Spleen (tissue), 11 donors: ENCODE measurements around the gene GALNT18. TPM values are rescaled to one million over a fixed set of nuclear protein-coding genes. Genes with fewer than 3 reads are reported as not detected.

ENCODE experiments used
- DNase-seq: peaks from one replicate; pipeline ENCODE4 v3.0.0-alpha.2; 2020
- H3K27ac ChIP-seq, 8 donors: fragments of 200-600 bp; sonication (generic) in 7 of 8; 1 replicate in 4 of 8; 2 replicates in 4 of 8; pipeline versions ENCODE4 v1.5.0 to v1.8.0; 2016 to 2021; ENCODE audit warnings: inconsistent platforms in 4 of 8, mild to moderate bottlenecking in 4 of 8, moderate library complexity in 1 of 8
- H3K27me3 ChIP-seq, 7 donors: fragments of 200-600 bp; sonication (generic) in 6 of 7; replicated peaks in 1 of 7; 1 replicate in 4 of 7; 2 replicates in 3 of 7; pipeline versions ENCODE4 v1.5.0 to v1.8.0; 2016 to 2021; ENCODE audit warnings: inconsistent platforms in 3 of 7, mild to moderate bottlenecking in 1 of 7
- H3K36me3 ChIP-seq, 6 donors: fragments of 200-600 bp; sonication (generic) in 5 of 6; 1 replicate in 4 of 6; 2 replicates in 2 of 6; pipeline versions ENCODE4 v1.5.0 to v1.8.0; 2016 to 2021; ENCODE audit warnings: inconsistent platforms in 2 of 6
- H3K4me1 ChIP-seq, 6 donors: fragments of 200-600 bp; sonication (generic) in 5 of 6; 1 replicate in 3 of 6; 2 replicates in 3 of 6; pipeline versions ENCODE4 v1.5.0 to v1.8.0; 2016 to 2021; ENCODE audit warnings: inconsistent platforms in 3 of 6
- H3K4me3 ChIP-seq, 8 donors: fragments of 200-600 bp; sonication (generic) in 7 of 8; 1 replicate in 4 of 8; 2 replicates in 4 of 8; pipeline versions ENCODE4 v1.5.0 to v1.8.0; 2016 to 2021; ENCODE audit warnings: inconsistent platforms in 4 of 8, mild to moderate bottlenecking in 4 of 8, moderate library complexity in 2 of 8
- H3K9me3 ChIP-seq, 8 donors: fragments of 200-600 bp; sonication (generic) in 7 of 8; 1 replicate in 4 of 8; 2 replicates in 4 of 8; pipeline versions ENCODE4 v1.5.0 to v1.8.0; 2016 to 2021; ENCODE audit warnings: inconsistent platforms in 4 of 8
- POLR2A ChIP-seq, 3 donors: fragments of 450-650 bp; IDR thresholded peaks; one replicate each; pipeline ENCODE4 v1.5.1; 2017; ENCODE audit warnings: antibody characterized with exemption in 3 of 3, mild to moderate bottlenecking in 1 of 3
- POLR2AphosphoS5 ChIP-seq, 3 donors: sonication (generic); formaldehyde crosslinking; IDR thresholded peaks; one replicate each; pipeline ENCODE4 v1.5.1; 2017; ENCODE audit warnings: antibody characterized with exemption in 3 of 3
- WGBS, 5 donors: extraction: QIAGEN DNeasy Blood & Tissue Kit in 3 of 5; methylation state at CpG; one replicate each; pipeline versions ENCODE4 v1.1.5 to v1.1.7; 2013 to 2018; 5-methylcytosine and 5-hydroxymethylcytosine counted together
- intact Hi-C: fragments of 100-400 bp; cut with DNase I; formaldehyde crosslinking; loops from one replicate; pipeline ENCODE4 v1.15.0; 2023; ENCODE audit warnings: low total_unique reads
- polyA plus RNA-seq, 3 donors: library from polyadenylated mRNA; stranded (reverse); fragments of 200-250 nt; gene quantifications; one replicate each; pipeline ENCODE4 v1.2.1, GENCODE V29; 2013
- total RNA-seq, 7 donors: library from RNA; depleted of rRNA in 3 of 7; stranded (reverse); fragments of >200 nt in 3 of 7; fragmentation: NEBNext Ultra II Directional in 4 of 7; extraction: Animal tissue kit (Norgen Biotek cat#: 25700) in 4 of 7; gene quantifications; one replicate each; pipeline versions ENCODE4 v1.1.0 to v1.2.1, GENCODE V29; 2016 to 2021
- TF ChIP-seq, protein P1 (sequence below), 11 experiments: fragments of 200-600 bp in 7 of 11; fragments of 450-650 bp in 4 of 11; sonication (generic) in 4 of 11; IDR thresholded peaks in 8 of 11; conservative IDR thresholded peaks in 3 of 11; 1 replicate in 7 of 11; 2 replicates in 4 of 11; pipeline versions ENCODE4 v1.4.0 to v1.8.0; 2016 to 2021; ENCODE audit warnings: antibody characterized with exemption in 11 of 11, inconsistent platforms in 4 of 11, mild to moderate bottlenecking in 1 of 11
- donor health status: healthy with polysubstance abuse.
- donor health status: DM: no; HTN: no; CAD: no; lungs with moderate emphysema.
- donor health status: DM: no; HTN: no; CAD: no.
- donor health status: Bipolar disorder and iron deficiency.
- donor health status: healthy.
- donor health status: DM: no; HTN: no; CAD: no.
- donor health status: DM: yes; HTN: yes; CAD: no.

GALNT18 gene
- total and polyA plus RNA-seq, 10 donors: 0.87 to 6.9 (median 3.9) TPM

DNA sequence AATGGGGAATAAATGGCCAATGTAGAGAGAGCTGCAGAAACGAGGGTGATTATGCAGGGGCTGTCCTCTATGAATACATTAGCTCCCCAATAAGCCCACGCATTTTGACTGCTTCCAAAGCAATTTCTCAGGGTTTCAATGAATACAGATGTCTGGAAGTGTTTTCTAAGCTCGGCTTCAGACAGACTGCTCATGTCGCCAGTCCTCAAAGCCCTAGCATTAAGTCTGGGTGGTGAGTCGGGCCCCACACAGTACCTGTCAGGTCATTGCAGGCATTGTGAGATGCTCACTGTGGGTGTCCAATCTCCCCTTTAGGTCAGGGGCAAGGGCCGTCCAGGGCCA lies 250.9 kb downstream of the GALNT18 start:
- no peak for DNase-seq
- Histone ChIP-seq H3K9me3 (peaks cover 0 to 19% (median 13%) of the 10 kb centered on the region in 8 donors), H3K4me3 (no peak overlapping the region), H3K27me3 (no peaks in the 10 kb centered on the region), H3K27ac (no peak overlapping the region), H3K36me3 (no peaks in the 10 kb centered on the region), H3K4me1 (no peaks in the 10 kb centered on the region)
- TF ChIP-seq, protein P1, sequence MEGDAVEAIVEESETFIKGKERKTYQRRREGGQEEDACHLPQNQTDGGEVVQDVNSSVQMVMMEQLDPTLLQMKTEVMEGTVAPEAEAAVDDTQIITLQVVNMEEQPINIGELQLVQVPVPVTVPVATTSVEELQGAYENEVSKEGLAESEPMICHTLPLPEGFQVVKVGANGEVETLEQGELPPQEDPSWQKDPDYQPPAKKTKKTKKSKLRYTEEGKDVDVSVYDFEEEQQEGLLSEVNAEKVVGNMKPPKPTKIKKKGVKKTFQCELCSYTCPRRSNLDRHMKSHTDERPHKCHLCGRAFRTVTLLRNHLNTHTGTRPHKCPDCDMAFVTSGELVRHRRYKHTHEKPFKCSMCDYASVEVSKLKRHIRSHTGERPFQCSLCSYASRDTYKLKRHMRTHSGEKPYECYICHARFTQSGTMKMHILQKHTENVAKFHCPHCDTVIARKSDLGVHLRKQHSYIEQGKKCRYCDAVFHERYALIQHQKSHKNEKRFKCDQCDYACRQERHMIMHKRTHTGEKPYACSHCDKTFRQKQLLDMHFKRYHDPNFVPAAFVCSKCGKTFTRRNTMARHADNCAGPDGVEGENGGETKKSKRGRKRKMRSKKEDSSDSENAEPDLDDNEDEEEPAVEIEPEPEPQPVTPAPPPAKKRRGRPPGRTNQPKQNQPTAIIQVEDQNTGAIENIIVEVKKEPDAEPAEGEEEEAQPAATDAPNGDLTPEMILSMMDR (IDR thresholded peaks at IDR 0.05 in 8 of 11, conservative IDR thresholded peaks at IDR 0.05 in 3 of 11): no peak
- WGBS, 5 donors: 81 to 95% (median 88%) methylated on average over 6 of the region's 6 CpGs
- intact Hi-C loops: no loop called here

DNA sequence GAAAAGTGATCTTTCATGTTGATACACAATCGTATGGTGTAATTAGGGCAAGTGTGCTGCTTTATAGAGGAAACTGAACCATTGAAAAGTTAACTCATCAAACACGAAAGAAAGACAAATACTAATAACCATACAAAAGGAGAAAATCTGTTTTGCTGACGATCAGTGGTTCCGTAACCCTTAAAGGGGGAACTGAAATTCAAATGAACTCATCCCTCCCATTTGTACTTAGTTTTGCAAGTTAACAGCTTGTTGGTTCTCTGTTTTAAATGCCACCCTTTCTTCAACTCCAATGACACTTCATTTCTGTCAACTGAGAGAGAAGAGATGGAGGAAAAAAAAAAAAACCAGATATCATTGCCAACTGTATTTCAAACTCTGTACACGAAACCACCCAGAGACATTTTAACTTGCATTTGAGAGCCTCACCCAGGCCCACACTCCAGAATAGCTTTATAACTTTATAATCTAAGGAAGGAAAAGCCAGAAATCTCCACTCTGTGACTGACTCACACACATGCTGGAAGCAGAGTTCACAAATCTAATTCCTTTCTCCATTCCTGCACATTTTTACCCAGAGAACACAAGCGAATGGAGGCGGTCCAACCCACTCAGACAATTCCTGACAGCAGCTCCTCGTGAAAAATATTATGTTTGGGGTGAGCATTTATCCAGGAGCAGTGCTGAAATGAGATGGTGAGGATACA lies 251.4 kb downstream of the GALNT18 start:
- Histone ChIP-seq H3K36me3 (no peaks in the 10 kb centered on the region), H3K9me3 (peaks cover 0 to 19% (median 13%) of the 10 kb centered on the region in 8 donors), H3K4me3 (no peak overlapping the region), H3K4me1 (no peaks in the 10 kb centered on the region), H3K27me3 (no peaks in the 10 kb centered on the region), H3K27ac (no peak overlapping the region)
- WGBS, 5 donors: 69 to 85% (median 82%) methylated on average over 8 of the region's 8 CpGs
- no peak for TF ChIP-seq POLR2AphosphoS5 (IDR thresholded peaks at IDR 0.05)
- TF ChIP-seq, protein P1 (IDR thresholded peaks at IDR 0.05 in 8 of 11, conservative IDR thresholded peaks at IDR 0.05 in 3 of 11): no peak
- no peak for TF ChIP-seq POLR2A (IDR thresholded peaks at IDR 0.05)
- intact Hi-C loops: no loop called here
- DNase-seq: no peak

DNA sequence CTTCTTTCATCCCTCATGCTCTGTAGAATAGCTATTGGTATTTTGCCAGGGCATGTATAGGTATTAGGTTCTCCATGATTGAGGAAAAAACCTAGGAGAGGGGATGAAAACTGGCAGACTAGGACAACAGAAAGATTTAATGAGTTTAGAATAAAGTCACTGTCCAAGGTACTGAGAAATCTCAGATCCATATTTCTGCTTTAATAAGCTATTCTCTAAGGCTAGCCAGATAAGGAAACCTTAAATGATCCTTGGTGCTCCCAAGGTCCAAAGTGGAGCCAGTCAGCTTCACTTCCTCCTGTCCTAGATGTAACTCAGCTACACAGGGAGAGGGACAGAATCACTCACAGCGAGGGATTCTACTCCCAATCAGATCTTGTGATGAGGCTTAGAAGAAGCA lies 255.0 kb downstream of the GALNT18 start:
- no peak overlapping the region for H3K27ac ChIP-seq
- intact Hi-C loops: no loop called here
- no peak for DNase-seq
- 89 to 96% (median 92%) methylated on average over 1 of the region's 1 CpG for WGBS, 5 donors
- H3K36me3 ChIP-seq: no peaks in the 10 kb centered on the region
- H3K4me3 ChIP-seq: no peak overlapping the region
- TF ChIP-seq, protein P1 (IDR thresholded peaks at IDR 0.05 in 8 of 11, conservative IDR thresholded peaks at IDR 0.05 in 3 of 11): no peak
- TF ChIP-seq POLR2A (IDR thresholded peaks at IDR 0.05) (no peak), POLR2AphosphoS5 (IDR thresholded peaks at IDR 0.05) (no peak)
- H3K27me3 ChIP-seq: no peaks in the 10 kb centered on the region
- H3K9me3 ChIP-seq: peaks cover 0 to 20% (median 13%) of the 10 kb centered on the region in 8 donors
- no peaks in the 10 kb centered on the region for H3K4me1 ChIP-seq

DNA sequence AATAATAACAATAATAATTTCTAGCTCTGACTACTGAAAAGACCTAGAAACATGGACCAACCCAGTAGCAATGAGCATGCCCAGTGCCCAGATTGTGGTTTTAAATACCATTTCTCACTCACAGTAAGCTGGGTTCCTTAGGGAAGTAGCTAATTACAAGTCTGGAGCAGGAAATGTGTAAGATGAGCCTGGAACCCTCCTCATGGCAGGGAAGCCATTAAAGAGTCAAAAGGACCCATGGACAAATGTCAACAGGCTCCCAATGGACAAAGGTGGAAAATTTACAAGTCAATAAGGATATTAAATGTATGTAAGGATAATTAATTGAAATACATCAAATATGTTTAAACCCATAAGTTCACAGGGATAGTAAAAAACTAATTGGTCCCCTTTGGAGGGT lies 258.1 kb downstream of the GALNT18 start:
- no peak overlapping the region for H3K4me3 ChIP-seq
- H3K36me3 ChIP-seq: no peaks in the 10 kb centered on the region
- DNase-seq: no peak
- intact Hi-C loops: no loop called here
- H3K27ac ChIP-seq: no peak overlapping the region
- no peaks in the 10 kb centered on the region for H3K4me1 ChIP-seq
- H3K9me3 ChIP-seq: peaks cover 0 to 20% (median 12%) of the 10 kb centered on the region in 8 donors
- TF ChIP-seq, protein P1 (IDR thresholded peaks at IDR 0.05 in 8 of 11, conservative IDR thresholded peaks at IDR 0.05 in 3 of 11): no peak
- no peak for TF ChIP-seq POLR2AphosphoS5 (IDR thresholded peaks at IDR 0.05)
- TF ChIP-seq POLR2A (IDR thresholded peaks at IDR 0.05): no peak
- no peaks in the 10 kb centered on the region for H3K27me3 ChIP-seq
